KMS-11 (cell line): Measurements from ENCODE around the gene SRSF10.
"Not testable (repeated sequence)": the region's sequence is repeated elsewhere in the genome, so short reads cannot be mapped to it uniquely, and the experiment has no call there.

Experiments
- H2AFZ ChIP-seq: fragments of 200-600 bp; sonication (generic); 2 replicates; pipeline ENCODE4 v1.6.1; 2016; ENCODE audit warnings: antibody characterized with exemption, mixed run types, low read depth
- H3K27ac ChIP-seq: fragments of 200-600 bp; sonication (generic); 2 replicates; pipeline ENCODE4 v1.6.1; 2016; ENCODE audit warnings: mild to moderate bottlenecking, mixed run types
- H3K27me3 ChIP-seq: fragments of 200-600 bp; sonication (generic); 2 replicates; pipeline ENCODE4 v1.6.1; 2017; ENCODE audit warnings: mild to moderate bottlenecking, low read depth, mixed run types, moderate library complexity; ENCODE audit not compliant: insufficient read depth
- H3K36me3 ChIP-seq: fragments of 200-600 bp; sonication (generic); 2 replicates; pipeline ENCODE4 v1.6.1; 2017; ENCODE audit warnings: mild to moderate bottlenecking, mixed run types; ENCODE audit not compliant: insufficient read depth
- H3K4me1 ChIP-seq: fragments of 200-600 bp; sonication (generic); 2 replicates; pipeline ENCODE4 v1.6.1; 2016; ENCODE audit warnings: mild to moderate bottlenecking, low read depth, mixed run types; ENCODE audit not compliant: poor library complexity, severe bottlenecking
- H3K4me2 ChIP-seq: fragments of 200-600 bp; sonication (generic); 2 replicates; pipeline ENCODE4 v1.7.0; 2016; ENCODE audit warnings: mild to moderate bottlenecking, mixed run types
- H3K4me3 ChIP-seq: fragments of 200-600 bp; sonication (generic); IDR thresholded peaks from 2 replicates; pipeline ENCODE4 v1.6.1; 2017; ENCODE audit warnings: low read depth, low read length, mixed read lengths; ENCODE audit not compliant: insufficient read depth
- H3K79me2 ChIP-seq: fragments of 200-600 bp; sonication (generic); 2 replicates; pipeline ENCODE4 v1.6.1; 2016; ENCODE audit warnings: low read depth, mixed run types; ENCODE audit not compliant: insufficient read depth
- H3K9ac ChIP-seq: fragments of 200-600 bp; sonication (generic); 2 replicates; pipeline ENCODE4 v1.6.1; 2016; ENCODE audit warnings: mild to moderate bottlenecking, mixed run types
- H4K20me1 ChIP-seq: fragments of 200-600 bp; sonication (generic); 2 replicates; pipeline ENCODE4 v1.6.1; 2016; ENCODE audit warnings: mild to moderate bottlenecking, mixed run types; ENCODE audit not compliant: insufficient read depth
- TF ChIP-seq, protein P1 (sequence below): fragments of 200-600 bp; sonication (generic); conservative IDR thresholded peaks from 2 replicates; pipeline ENCODE4 v1.6.1; 2017; ENCODE audit warnings: low read depth, mild to moderate bottlenecking, antibody characterized with exemption, low read length, moderate library complexity, mixed read lengths

Gene SRSF10

DNA sequence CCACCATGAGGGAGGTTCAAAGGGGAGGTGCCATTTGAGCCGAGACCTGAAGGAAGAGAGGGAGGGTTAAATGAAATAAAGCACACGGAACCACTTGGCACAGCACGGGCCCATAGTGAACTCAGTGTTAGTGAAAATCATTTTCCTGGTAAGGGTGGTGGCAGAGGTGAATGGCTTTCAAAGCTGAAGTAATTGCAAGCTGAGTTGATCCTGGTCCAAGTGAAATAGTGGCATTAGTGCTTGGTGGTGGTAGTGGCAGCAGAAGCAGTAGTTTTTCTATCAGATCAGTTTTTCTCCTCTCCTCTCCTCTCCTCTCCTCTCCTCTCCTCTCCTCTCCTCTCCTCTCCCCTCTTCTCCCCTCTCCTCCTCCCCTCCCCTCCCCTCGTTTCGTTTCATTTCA lies 30.5 kb upstream of the SRSF10 start:
- TF ChIP-seq, protein P1, sequence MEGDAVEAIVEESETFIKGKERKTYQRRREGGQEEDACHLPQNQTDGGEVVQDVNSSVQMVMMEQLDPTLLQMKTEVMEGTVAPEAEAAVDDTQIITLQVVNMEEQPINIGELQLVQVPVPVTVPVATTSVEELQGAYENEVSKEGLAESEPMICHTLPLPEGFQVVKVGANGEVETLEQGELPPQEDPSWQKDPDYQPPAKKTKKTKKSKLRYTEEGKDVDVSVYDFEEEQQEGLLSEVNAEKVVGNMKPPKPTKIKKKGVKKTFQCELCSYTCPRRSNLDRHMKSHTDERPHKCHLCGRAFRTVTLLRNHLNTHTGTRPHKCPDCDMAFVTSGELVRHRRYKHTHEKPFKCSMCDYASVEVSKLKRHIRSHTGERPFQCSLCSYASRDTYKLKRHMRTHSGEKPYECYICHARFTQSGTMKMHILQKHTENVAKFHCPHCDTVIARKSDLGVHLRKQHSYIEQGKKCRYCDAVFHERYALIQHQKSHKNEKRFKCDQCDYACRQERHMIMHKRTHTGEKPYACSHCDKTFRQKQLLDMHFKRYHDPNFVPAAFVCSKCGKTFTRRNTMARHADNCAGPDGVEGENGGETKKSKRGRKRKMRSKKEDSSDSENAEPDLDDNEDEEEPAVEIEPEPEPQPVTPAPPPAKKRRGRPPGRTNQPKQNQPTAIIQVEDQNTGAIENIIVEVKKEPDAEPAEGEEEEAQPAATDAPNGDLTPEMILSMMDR, result no peak

DNA sequence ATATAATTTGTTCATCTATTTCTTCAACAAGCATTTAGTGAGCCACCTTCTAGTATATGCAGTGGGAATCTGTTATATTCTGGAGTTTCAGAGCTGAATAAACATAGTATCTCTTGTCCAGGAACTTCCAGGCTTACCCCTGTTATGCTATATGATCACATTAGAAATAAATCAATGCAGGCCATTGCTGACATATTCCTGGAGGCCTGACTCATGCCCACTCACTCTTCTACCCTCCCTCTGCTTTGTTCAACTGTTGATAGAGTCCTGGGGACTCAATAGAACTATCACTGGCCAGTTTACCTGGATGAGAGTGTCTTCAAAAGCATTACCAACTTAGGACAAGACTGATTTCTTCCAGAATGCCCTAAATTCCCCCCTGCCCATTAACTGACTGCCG lies 29.3 kb upstream of the SRSF10 start:
- TF ChIP-seq, protein P1, result no peak
- Histone ChIP-seq H4K20me1 (no peaks in the 10 kb centered on the region), H3K36me3 (no peaks in the 10 kb centered on the region), H3K4me1 (peaks cover under 1% of the 10 kb centered on the region), H3K27ac (no peak overlapping the region), H3K4me3 (no peak overlapping the region), H2AFZ (no peak overlapping the region), H3K4me2 (no peak overlapping the region), H3K9ac (no peak overlapping the region), H3K79me2 (no peaks in the 10 kb centered on the region), H3K27me3 (no peaks in the 10 kb centered on the region)

More for the DNA sequence above, 30.5 kb upstream of the SRSF10 start:
- no peak overlapping the region for H3K4me2 ChIP-seq
- H3K27ac ChIP-seq, result no peak overlapping the region
- H3K79me2 ChIP-seq, result no peaks in the 10 kb centered on the region
- H3K36me3 ChIP-seq, result no peaks in the 10 kb centered on the region
- H4K20me1 ChIP-seq, result no peaks in the 10 kb centered on the region
- H3K27me3 ChIP-seq, result no peaks in the 10 kb centered on the region
- no peaks in the 10 kb centered on the region for H3K4me1 ChIP-seq
- H3K9ac ChIP-seq, result no peak overlapping the region
- no peak overlapping the region for H3K4me3 ChIP-seq
- H2AFZ ChIP-seq, result no peak overlapping the region

DNA sequence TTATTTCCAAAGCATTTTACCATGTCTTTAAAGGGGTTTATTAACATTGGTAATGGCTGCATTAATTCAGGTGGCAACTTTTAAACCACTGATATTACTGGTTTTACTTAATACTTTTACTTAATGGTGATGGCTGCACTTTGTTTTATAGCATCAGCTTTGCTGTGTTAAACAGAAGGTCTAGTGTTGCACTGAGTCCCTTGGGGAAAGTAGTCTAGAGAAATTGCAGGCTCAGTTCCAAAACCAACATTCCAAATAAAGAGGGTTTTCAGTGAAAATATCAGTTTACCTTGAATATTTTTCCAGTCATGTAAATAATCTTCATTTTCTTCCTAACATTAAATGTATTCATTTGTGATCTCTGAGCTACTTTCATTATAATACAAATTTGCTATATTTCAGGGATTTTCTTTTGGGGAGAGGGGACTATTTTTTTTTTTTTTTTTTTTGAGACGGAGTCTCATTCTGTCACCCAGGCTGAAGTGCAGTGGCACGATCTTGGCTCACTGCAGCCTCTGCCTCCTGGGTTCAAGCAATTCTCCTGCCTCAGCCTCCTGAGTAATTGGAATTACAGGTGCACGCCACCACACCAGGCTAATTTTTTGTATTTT lies 28.6 kb upstream of the SRSF10 start:
- H3K36me3 ChIP-seq, H3K4me3 ChIP-seq, H3K27me3 ChIP-seq, H3K9ac ChIP-seq, H3K27ac ChIP-seq, H4K20me1 ChIP-seq, H2AFZ ChIP-seq, H3K79me2 ChIP-seq, H3K4me2 ChIP-seq, H3K4me1 ChIP-seq: not testable (repeated sequence)

DNA sequence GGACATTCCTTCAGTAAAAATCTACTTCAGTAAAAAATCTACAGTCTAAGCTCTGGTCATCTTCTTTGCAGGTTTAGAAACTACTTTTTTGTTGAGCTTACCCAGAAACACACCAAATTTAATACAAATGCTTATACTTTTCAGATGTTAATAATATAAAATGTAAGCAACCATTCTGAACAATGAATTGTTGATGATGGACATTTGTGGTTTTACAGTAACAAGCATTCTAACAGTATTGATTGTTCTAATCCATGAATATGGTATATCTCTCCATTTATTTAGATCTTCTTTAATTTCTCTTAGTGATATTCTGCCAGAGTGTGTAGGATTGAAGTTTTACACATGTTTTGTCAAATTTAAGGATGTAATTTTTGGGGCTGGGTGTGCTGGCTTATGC lies 27.0 kb upstream of the SRSF10 start:
- H2AFZ ChIP-seq, result no peak overlapping the region

DNA sequence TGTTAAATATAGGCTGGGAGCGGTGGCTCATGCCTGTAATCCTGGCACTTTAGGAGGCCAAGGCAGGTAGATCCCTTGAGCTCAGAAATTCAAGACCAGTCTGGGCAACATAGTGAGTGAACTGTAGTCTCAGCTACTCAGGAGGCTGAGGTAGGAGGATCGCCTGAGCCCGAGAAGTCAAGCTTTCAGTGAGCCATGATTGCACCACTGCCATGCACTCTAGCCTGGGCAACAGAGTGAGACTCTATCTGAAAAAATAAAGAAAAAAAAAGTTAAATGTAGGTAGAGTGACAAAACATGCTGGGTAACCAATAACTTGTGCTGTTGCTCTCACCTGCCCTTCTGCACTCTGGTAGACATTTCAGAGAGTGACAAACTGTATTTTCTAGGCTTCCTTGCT lies 25.0 kb upstream of the SRSF10 start:
- Histone ChIP-seq H3K4me1 (peaks cover 7% of the 10 kb centered on the region), H3K4me2 (no peak overlapping the region), H3K27ac (no peak overlapping the region), H3K27me3 (no peaks in the 10 kb centered on the region), H4K20me1 (no peaks in the 10 kb centered on the region), H3K9ac (no peak overlapping the region), H3K36me3 (no peaks in the 10 kb centered on the region), H3K4me3 (no peak overlapping the region), H2AFZ (no peak overlapping the region), H3K79me2 (no peaks in the 10 kb centered on the region)
- TF ChIP-seq, protein P1, result no peak

More for the DNA sequence above, 27.0 kb upstream of the SRSF10 start:
- H3K4me3 ChIP-seq, result no peak overlapping the region
- H4K20me1 ChIP-seq, result no peaks in the 10 kb centered on the region
- H3K4me1 ChIP-seq, result peaks cover 7% of the 10 kb centered on the region
- H3K9ac ChIP-seq, result no peak overlapping the region
- H3K27me3 ChIP-seq, result no peaks in the 10 kb centered on the region
- no peaks in the 10 kb centered on the region for H3K79me2 ChIP-seq
- no peaks in the 10 kb centered on the region for H3K36me3 ChIP-seq
- no peak overlapping the region for H3K4me2 ChIP-seq
- TF ChIP-seq, protein P1, result no peak
- H3K27ac ChIP-seq, result no peak overlapping the region
